Body of pancreas (tissue), 4 donors: ENCODE data around the gene SRSF1. TPM values are rescaled to one million over a fixed set of nuclear protein-coding genes. Genes with fewer than 3 reads are reported as not detected.
"Not testable (repeated sequence)": the region's sequence is repeated elsewhere in the genome, so short reads cannot be mapped to it uniquely, and the experiment has no call there.

Experiments used
- ATAC-seq: fragments of 150-250 bp; one replicate; pipeline ENCODE4 v1.9.1; 2016
- DNase-seq, 4 donors: peaks; one replicate each; pipeline ENCODE4 v3.0.0-alpha.2; 2019
- H3K27ac ChIP-seq, 4 donors: fragments of 200-600 bp; sonication (generic); 1 replicate in 3 of 4; 2 replicates in 1 of 4; pipeline versions ENCODE4 v1.5.1 to v1.6.1; 2016 to 2019; ENCODE audit warnings: mild to moderate bottlenecking in 1 of 4, mixed read lengths in 1 of 4, moderate library complexity in 1 of 4
- H3K27me3 ChIP-seq, 2 donors: fragments of 200-600 bp; sonication (generic); one replicate each; pipeline ENCODE4 v1.6.0; 2016; ENCODE audit warnings: mild to moderate bottlenecking in 1 of 2
- H3K36me3 ChIP-seq, 2 donors: fragments of 200-600 bp; sonication (generic); replicated peaks in 1 of 2; 2 replicates each; pipeline ENCODE4 v1.5.1; 2016; ENCODE audit warnings: low read depth in 2 of 2; ENCODE audit not compliant: insufficient read depth in 1 of 2
- H3K4me1 ChIP-seq: fragments of 200-600 bp; sonication (generic); one replicate; pipeline ENCODE4 v1.6.0; 2016
- H3K4me3 ChIP-seq, 2 donors: fragments of 200-600 bp; sonication (generic); 1 replicate in 1 of 2; 2 replicates in 1 of 2; pipeline ENCODE4 v1.5.1; 2016 to 2019
- H3K9me3 ChIP-seq, 3 donors: fragments of 200-600 bp; sonication (generic); 1 replicate in 2 of 3; 2 replicates in 1 of 3; pipeline ENCODE4 v1.5.1; 2016
- POLR2A ChIP-seq, 3 donors: fragments of 450-650 bp; IDR thresholded peaks; one replicate each; pipeline ENCODE4 v1.6.1; 2016; ENCODE audit warnings: antibody characterized with exemption in 3 of 3, mild to moderate bottlenecking in 2 of 3
- WGBS, 2 donors: methylation state at CpG; one replicate each; pipeline ENCODE4 v1.1.5; 2017; 5-methylcytosine and 5-hydroxymethylcytosine counted together
- intact Hi-C: fragments of 100-400 bp; cut with DNase I; formaldehyde crosslinking; loops from one replicate; pipeline ENCODE4 v1.15.1; 2023
- total RNA-seq, 2 donors: library from RNA; depleted of rRNA; stranded (reverse); fragments of >200 nt; gene quantifications; one replicate each; pipeline ENCODE4 v1.1.0, GENCODE V29; 2016
- TF ChIP-seq, protein P1 (sequence below), 7 experiments: fragments of 450-650 bp in 4 of 7; fragments of 200-600 bp in 3 of 7; sonication (generic) in 3 of 7; IDR thresholded peaks; one replicate each; pipeline ENCODE4 v1.5.1; 2016 to 2019; ENCODE audit warnings: antibody characterized with exemption in 7 of 7

Gene SRSF1
- total RNA-seq, 2 donors from 2014 or later, result 76.0 to 139 TPM

DNA sequence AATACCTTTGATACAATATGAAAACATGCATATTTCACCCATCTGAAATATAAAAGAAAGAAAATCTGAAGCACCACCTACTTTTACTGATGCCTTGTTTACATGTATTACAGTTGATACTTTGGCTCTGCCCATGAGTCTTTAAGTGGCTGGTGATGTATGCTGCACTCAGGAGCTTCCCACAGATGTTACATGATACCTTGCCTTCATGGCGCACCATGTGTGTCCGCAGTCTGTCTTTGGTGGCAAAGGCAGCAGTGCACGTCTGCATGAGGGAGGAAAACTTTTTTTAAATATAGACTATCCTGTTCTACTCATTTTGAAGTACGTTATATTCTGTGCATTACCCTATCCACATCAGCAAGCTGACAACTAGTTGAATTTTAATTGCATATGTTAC, 26.5 kb downstream of the SRSF1 start:
- intact Hi-C loops, result no loop called here
- WGBS, 2 donors, result 86 to 94% methylated on average over 4 of the region's 4 CpGs
- Histone ChIP-seq H3K27ac (no peak overlapping the region), H3K4me3 (no peak overlapping the region), H3K27me3 (no peaks in the 10 kb centered on the region), H3K4me1 (peaks cover 48% of the 10 kb centered on the region), H3K36me3 (peaks cover 0 to 18% of the 10 kb centered on the region in 2 donors), H3K9me3 (no peaks in the 10 kb centered on the region)
- ATAC-seq (no peak), DNase-seq (no peak)
- TF ChIP-seq, protein P1, sequence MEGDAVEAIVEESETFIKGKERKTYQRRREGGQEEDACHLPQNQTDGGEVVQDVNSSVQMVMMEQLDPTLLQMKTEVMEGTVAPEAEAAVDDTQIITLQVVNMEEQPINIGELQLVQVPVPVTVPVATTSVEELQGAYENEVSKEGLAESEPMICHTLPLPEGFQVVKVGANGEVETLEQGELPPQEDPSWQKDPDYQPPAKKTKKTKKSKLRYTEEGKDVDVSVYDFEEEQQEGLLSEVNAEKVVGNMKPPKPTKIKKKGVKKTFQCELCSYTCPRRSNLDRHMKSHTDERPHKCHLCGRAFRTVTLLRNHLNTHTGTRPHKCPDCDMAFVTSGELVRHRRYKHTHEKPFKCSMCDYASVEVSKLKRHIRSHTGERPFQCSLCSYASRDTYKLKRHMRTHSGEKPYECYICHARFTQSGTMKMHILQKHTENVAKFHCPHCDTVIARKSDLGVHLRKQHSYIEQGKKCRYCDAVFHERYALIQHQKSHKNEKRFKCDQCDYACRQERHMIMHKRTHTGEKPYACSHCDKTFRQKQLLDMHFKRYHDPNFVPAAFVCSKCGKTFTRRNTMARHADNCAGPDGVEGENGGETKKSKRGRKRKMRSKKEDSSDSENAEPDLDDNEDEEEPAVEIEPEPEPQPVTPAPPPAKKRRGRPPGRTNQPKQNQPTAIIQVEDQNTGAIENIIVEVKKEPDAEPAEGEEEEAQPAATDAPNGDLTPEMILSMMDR (IDR thresholded peaks at IDR 0.05), result no peak
- no peak for TF ChIP-seq POLR2A (IDR thresholded peaks at IDR 0.05)

DNA sequence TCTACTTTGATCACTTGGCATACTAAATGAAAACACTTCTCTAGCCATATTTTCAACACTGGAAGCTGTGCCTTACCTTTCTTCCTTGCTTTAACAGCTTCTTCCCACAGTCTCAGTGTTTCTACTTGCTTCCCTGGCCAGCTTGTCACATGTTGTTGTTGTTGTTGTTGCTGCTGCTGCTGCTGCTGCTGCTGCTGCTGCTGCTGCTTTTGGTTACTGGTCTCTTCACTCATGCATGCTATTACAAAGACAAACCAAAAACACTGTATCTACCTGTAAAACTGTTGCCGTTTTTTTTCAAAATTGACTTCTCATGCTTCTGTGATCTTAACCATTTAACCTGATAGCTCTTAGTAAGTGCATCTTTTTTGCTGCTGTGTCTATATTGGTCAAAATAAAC, 28.0 kb downstream of the SRSF1 start:
- peaks cover 41% of the 10 kb centered on the region for H3K4me1 ChIP-seq
- no peak for DNase-seq
- H3K9me3 ChIP-seq, result no peaks in the 10 kb centered on the region
- peaks cover 0 to 18% of the 10 kb centered on the region in 2 donors for H3K36me3 ChIP-seq
- H3K27ac ChIP-seq, result no peak overlapping the region
- no peaks in the 10 kb centered on the region for H3K27me3 ChIP-seq
- TF ChIP-seq, protein P1 (IDR thresholded peaks at IDR 0.05), result no peak
- no peak for TF ChIP-seq POLR2A (IDR thresholded peaks at IDR 0.05)
- WGBS, 2 donors, result 39 to 48% methylated on average over 1 of the region's 1 CpG
- intact Hi-C loops, result no loop called here
- no peak overlapping the region for H3K4me3 ChIP-seq
- no peak for ATAC-seq

DNA sequence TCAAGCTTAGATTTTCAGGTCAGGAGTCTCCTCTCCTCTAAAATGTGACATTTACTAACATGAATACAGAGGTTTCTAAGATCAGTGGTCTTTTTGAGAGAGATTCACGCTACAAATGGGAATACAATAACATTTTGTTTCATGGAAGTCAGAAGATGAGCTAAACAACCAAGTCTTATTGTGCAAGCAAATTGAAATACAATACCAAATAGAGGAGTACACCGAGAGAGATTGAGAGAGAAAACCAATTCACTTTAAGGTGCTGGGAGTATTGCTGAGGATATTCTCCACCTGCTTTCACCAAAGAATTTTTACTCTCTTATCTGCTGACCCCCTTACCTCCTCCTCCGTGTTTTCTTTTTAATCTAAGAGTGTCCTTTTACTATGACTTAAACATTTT, 30.5 kb downstream of the SRSF1 start:
- H3K4me1 ChIP-seq, result peaks cover 18% of the 10 kb centered on the region
- H3K27me3 ChIP-seq, result no peaks in the 10 kb centered on the region
- no peak overlapping the region for H3K27ac ChIP-seq
- intact Hi-C loops, result no loop called here
- DNase-seq (no peak), ATAC-seq (no peak)
- no peak overlapping the region for H3K4me3 ChIP-seq
- H3K36me3 ChIP-seq, result peaks cover 0 to 21% of the 10 kb centered on the region in 2 donors
- 73 to 87% methylated on average over 3 of the region's 3 CpGs for WGBS, 2 donors
- no peaks in the 10 kb centered on the region for H3K9me3 ChIP-seq
- TF ChIP-seq, protein P1 (IDR thresholded peaks at IDR 0.05), result no peak
- TF ChIP-seq POLR2A (IDR thresholded peaks at IDR 0.05), result no peak

DNA sequence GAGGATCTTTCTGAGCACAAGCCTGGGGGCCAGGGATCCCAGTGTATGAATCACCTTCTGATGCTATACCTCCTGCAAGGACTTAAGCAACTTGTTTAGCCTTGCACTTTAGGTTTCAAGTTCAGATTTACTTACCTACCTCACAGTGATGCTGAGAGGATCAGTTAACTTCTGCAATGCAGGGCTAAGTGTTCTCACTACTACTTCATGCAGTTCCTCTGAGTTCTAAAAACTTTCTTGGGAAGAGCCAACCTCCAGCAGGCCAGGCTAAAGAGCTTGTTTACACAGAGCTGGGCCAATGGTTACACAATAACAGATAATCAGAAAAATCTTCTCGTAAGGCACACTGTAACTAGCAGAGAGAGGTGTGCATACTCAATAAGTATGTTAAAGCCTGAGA, 32.0 kb downstream of the SRSF1 start:
- 2 to 27% methylated on average over 1 of the region's 1 CpG for WGBS, 2 donors
- Histone ChIP-seq H3K27ac (peak overlapping the region in 2 of 4 donors; percentile 2 to 10), H3K4me3 (no peak overlapping the region), H3K27me3 (no peaks in the 10 kb centered on the region), H3K36me3 (peaks cover 0 to 19% of the 10 kb centered on the region in 2 donors), H3K4me1 (peaks cover 14% of the 10 kb centered on the region), H3K9me3 (no peaks in the 10 kb centered on the region)
- DNase-seq (no peak), ATAC-seq (peak; percentile 74)
- intact Hi-C loops, result no loop called here
- no peak for TF ChIP-seq POLR2A (IDR thresholded peaks at IDR 0.05)
- TF ChIP-seq, protein P1 (IDR thresholded peaks at IDR 0.05), result no peak

DNA sequence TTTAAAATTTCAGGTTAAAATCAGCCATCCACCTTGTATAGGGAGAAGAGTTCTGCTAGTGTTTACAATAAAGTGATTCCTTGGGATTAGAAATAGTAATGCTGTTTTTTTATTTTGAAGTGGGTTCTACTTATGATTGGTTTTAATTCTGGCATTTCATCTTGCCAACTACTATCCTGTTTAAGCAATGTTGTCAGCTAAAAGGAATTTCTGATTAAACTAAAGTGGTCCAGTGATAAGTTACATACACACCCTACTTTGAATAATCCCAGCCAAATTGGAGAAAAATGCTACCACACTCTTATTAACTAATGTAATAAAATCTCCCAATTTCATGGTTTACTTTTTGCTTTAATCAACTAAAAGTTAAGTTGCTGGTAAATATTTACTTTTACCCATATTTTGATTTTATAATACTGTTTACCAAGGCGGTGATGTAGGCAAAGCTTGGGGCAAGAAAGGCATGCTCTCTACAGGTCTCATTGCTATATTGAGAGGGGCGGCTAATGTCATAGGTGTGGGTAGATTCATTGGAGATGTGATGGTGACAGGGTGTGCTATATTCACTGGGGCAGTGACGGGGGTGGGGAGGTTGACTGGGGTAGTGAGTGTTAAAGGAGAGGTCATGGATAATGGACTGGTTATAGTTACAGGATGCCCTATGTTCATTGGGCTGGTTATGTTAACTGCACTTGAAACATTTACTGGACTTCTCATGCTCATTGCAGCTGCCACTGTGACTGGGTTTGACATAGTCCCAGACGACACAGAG, 32.8 kb downstream of the SRSF1 start:
- H3K9me3 ChIP-seq, H3K4me3 ChIP-seq, intact Hi-C loops, ATAC-seq, DNase-seq, H3K27ac ChIP-seq, H3K27me3 ChIP-seq: not testable (repeated sequence)
- Histone ChIP-seq H3K4me1 (peaks cover 14% of the 10 kb centered on the region), H3K36me3 (peaks cover 0 to 16% of the 10 kb centered on the region in 2 donors)
- WGBS, 2 donors, result 86 to 88% methylated on average over 4 of the region's 4 CpGs
